DND-41 (cell line): Measurements from ENCODE around the gene DAZ4.
"Not testable (repeated sequence)": the region's sequence is repeated elsewhere in the genome, so short reads cannot be mapped to it uniquely, and the experiment has no call there.

Experiments used
- ATAC-seq: fragments of 200-7000 bp; cut with Tn5 transposase; 3 replicates; pipeline ENCODE4 v1.9.1; 2021; ENCODE audit warnings: low read depth; ENCODE audit not compliant: insufficient read depth
- DNase-seq: peaks from one replicate; pipeline ENCODE4 v3.0.0-alpha.2; 2020
- H2AFZ ChIP-seq: 2 replicates; pipeline ENCODE4 v1.6.0; 2012; ENCODE audit warnings: low read depth, low read length
- H3K27ac ChIP-seq: 2 replicates; pipeline ENCODE4 v1.5.1; 2012; ENCODE audit warnings: low read length, inconsistent platforms
- H3K27me3 ChIP-seq: fragments of 200-600 bp; sonication (generic); 2 replicates; pipeline ENCODE4 v1.6.0; 2012; ENCODE audit warnings: low read length, mild to moderate bottlenecking, inconsistent platforms; ENCODE audit not compliant: insufficient read depth, poor library complexity
- H3K36me3 ChIP-seq: 2 replicates; pipeline ENCODE4 v1.5.1; 2012; ENCODE audit warnings: low read length, inconsistent platforms; ENCODE audit not compliant: insufficient read depth
- H3K4me1 ChIP-seq: 2 replicates; pipeline ENCODE4 v1.5.1; 2012; ENCODE audit warnings: mild to moderate bottlenecking, low read length; ENCODE audit not compliant: insufficient read depth
- H3K4me2 ChIP-seq: 2 replicates; pipeline ENCODE4 v1.6.0; 2012; ENCODE audit warnings: mild to moderate bottlenecking, moderate library complexity, low read length, inconsistent platforms; ENCODE audit not compliant: insufficient read depth
- H3K4me3 ChIP-seq, 2 experiments: fragments of 200-600 bp in 1 of 2; shearing (Covaris generic) in 1 of 2; 2 replicates each; pipeline ENCODE4 v1.5.1; 2012 to 2016; ENCODE audit warnings: inconsistent platforms in 2 of 2, low read length in 2 of 2, mild to moderate bottlenecking in 2 of 2, low read depth in 1 of 2, moderate library complexity in 1 of 2
- H3K79me2 ChIP-seq: 2 replicates; pipeline ENCODE4 v1.6.0; 2012; ENCODE audit warnings: low read length, inconsistent platforms; ENCODE audit not compliant: insufficient read depth
- H3K9ac ChIP-seq: 2 replicates; pipeline ENCODE4 v1.6.0; 2012; ENCODE audit warnings: low read depth, mild to moderate bottlenecking, inconsistent platforms, low read length, moderate library complexity
- H3K9me3 ChIP-seq: 2 replicates; pipeline ENCODE4 v1.5.1; 2012; ENCODE audit warnings: low read length, moderate library complexity, mild to moderate bottlenecking, inconsistent platforms; ENCODE audit not compliant: insufficient read depth, severe bottlenecking
- H4K20me1 ChIP-seq: 2 replicates; pipeline ENCODE4 v1.6.0; 2012; ENCODE audit warnings: low read length; ENCODE audit not compliant: insufficient read depth

DAZ4 gene

GRCh38 chrY:24833619-24834018 is at the start of gene DAZ4:
Gene DAZ4 (plus strand): TSS chrY:24833919. CDS start chrY:24834127, 208 bp downstream.
- H3K9ac ChIP-seq, H3K36me3 ChIP-seq, ATAC-seq: not testable (repeated sequence)

GRCh38 chrY:24813293-24813692 is 20.4 kb upstream of the DAZ4 start, which contains the start of gene DAZ3:
Gene DAZ3 (minus strand): TSS chrY:24813393. CDS start chrY:24813185, 208 bp downstream.
- not testable (repeated sequence) for H3K27ac ChIP-seq, DNase-seq, H3K4me1 ChIP-seq, H3K4me2 ChIP-seq, H3K9me3 ChIP-seq, H3K36me3 ChIP-seq, H3K79me2 ChIP-seq, H3K9ac ChIP-seq, H4K20me1 ChIP-seq, H3K27me3 ChIP-seq, H3K4me3 ChIP-seq, H2AFZ ChIP-seq, ATAC-seq

More at GRCh38 chrY:24833619-24834018, at the start of gene DAZ4:
- not testable (repeated sequence) for H3K27ac ChIP-seq, H3K4me3 ChIP-seq, H3K27me3 ChIP-seq, H3K79me2 ChIP-seq, H3K4me2 ChIP-seq, H2AFZ ChIP-seq, H3K4me1 ChIP-seq, H4K20me1 ChIP-seq, H3K9me3 ChIP-seq, DNase-seq

GRCh38 chrY:24821836-24822235 is 11.9 kb upstream of the DAZ4 start:
- H2AFZ ChIP-seq, DNase-seq, H3K9ac ChIP-seq, H3K27ac ChIP-seq, ATAC-seq, H3K4me1 ChIP-seq, H3K4me2 ChIP-seq, H4K20me1 ChIP-seq, H3K27me3 ChIP-seq, H3K9me3 ChIP-seq, H3K36me3 ChIP-seq, H3K79me2 ChIP-seq, H3K4me3 ChIP-seq: not testable (repeated sequence)

- not testable (repeated sequence) for H3K9ac ChIP-seq, H3K4me1 ChIP-seq, ATAC-seq, H3K27me3 ChIP-seq, H3K4me3 ChIP-seq, H3K4me2 ChIP-seq, H2AFZ ChIP-seq, H3K27ac ChIP-seq, H3K36me3 ChIP-seq, H3K9me3 ChIP-seq, DNase-seq, H3K79me2 ChIP-seq, H4K20me1 ChIP-seq
These were observed 9.4 kb upstream of the DAZ4 start for GRCh38 chrY:24824184-24824879.

DNA sequence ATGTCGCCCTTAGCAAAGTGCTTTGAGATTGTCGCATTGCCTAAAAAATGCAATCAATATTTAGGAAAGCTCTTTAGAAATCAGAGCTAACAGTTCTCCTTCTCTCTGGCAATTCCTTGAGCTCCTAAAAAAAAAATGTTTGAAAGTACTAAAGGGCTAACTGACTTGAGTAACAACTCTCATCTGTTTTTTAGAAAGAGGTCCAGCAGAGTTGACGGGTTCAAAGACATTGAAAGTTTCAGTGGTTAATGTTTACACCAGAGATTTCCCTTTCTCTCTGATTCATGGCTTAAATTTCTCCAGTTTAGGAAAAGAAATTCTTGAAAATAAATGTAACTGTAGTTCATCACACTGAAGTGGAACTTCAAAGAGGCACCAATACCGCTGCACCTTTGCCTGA is 8.7 kb upstream of the DAZ4 start:
- not testable (repeated sequence) for H3K36me3 ChIP-seq, H3K4me3 ChIP-seq, ATAC-seq, H3K9ac ChIP-seq, DNase-seq, H3K9me3 ChIP-seq, H4K20me1 ChIP-seq, H2AFZ ChIP-seq, H3K4me2 ChIP-seq, H3K4me1 ChIP-seq, H3K27ac ChIP-seq, H3K79me2 ChIP-seq, H3K27me3 ChIP-seq
